Hepatocyte (in vitro differentiated cells): ENCODE measurements around the gene MAPK13. TPM values are rescaled to one million over a fixed set of nuclear protein-coding genes. Genes with fewer than 3 reads are reported as not detected.

Experiments
- DNase-seq: peaks from one replicate; pipeline ENCODE4 v3.0.0-alpha.2; 2016; ENCODE audit warnings: low spot score
- H2AFZ ChIP-seq: fragments of 200-600 bp; sonication (generic); 2 replicates; pipeline ENCODE4 v1.6.0; 2016; ENCODE audit warnings: antibody characterized with exemption, mild to moderate bottlenecking
- H3K27ac ChIP-seq: fragments of 200-600 bp; sonication (generic); 2 replicates; pipeline ENCODE4 v1.5.1; 2016; ENCODE audit warnings: mild to moderate bottlenecking
- H3K27me3 ChIP-seq: fragments of 200-600 bp; sonication (generic); 2 replicates; pipeline ENCODE4 v1.6.1; 2016
- H3K36me3 ChIP-seq: fragments of 200-600 bp; sonication (generic); replicated peaks from 2 replicates; pipeline ENCODE4 v1.5.1; 2016; ENCODE audit warnings: low read depth; ENCODE audit not compliant: insufficient read depth
- H3K4me1 ChIP-seq: fragments of 200-600 bp; sonication (generic); 2 replicates; pipeline ENCODE4 v1.5.1; 2016; ENCODE audit warnings: mild to moderate bottlenecking, moderate library complexity; ENCODE audit not compliant: insufficient read depth
- H3K4me2 ChIP-seq: fragments of 200-600 bp; sonication (generic); 2 replicates; pipeline ENCODE4 v1.6.0; 2016
- H3K4me3 ChIP-seq: fragments of 200-600 bp; sonication (generic); 2 replicates; pipeline ENCODE4 v1.5.1; 2016; ENCODE audit warnings: mild to moderate bottlenecking
- H3K79me2 ChIP-seq: fragments of 200-600 bp; sonication (generic); 2 replicates; pipeline ENCODE4 v1.6.0; 2017; ENCODE audit warnings: mild to moderate bottlenecking
- H3K9me2 ChIP-seq: fragments of 200-600 bp; sonication (generic); replicated peaks from 2 replicates; pipeline ENCODE4 v1.6.0; 2017; ENCODE audit warnings: mild to moderate bottlenecking; ENCODE audit not compliant: insufficient read depth
- H3K9me3 ChIP-seq: fragments of 200-600 bp; sonication (generic); 2 replicates; pipeline ENCODE4 v1.5.1; 2016; ENCODE audit warnings: low read depth, mild to moderate bottlenecking
- H4K20me1 ChIP-seq: fragments of 200-600 bp; sonication (generic); 2 replicates; pipeline ENCODE4 v1.6.0; 2016; ENCODE audit warnings: mild to moderate bottlenecking; ENCODE audit not compliant: insufficient read depth, poor library complexity, severe bottlenecking
- CTCF ChIP-seq: fragments of 200-600 bp; sonication (generic); IDR thresholded peaks from 2 replicates; pipeline ENCODE4 v1.5.1; 2016; ENCODE audit warnings: antibody characterized with exemption, mild to moderate bottlenecking; ENCODE audit not compliant: poor library complexity
- EZH2 ChIP-seq: fragments of 200-600 bp; sonication (generic); IDR thresholded peaks from 2 replicates; pipeline ENCODE4 v1.6.1; 2016; ENCODE audit warnings: antibody characterized with exemption, mild to moderate bottlenecking, borderline replicate concordance
- EZH2phosphoT487 ChIP-seq: fragments of 200-600 bp; sonication (generic); IDR thresholded peaks from one replicate; pipeline ENCODE4 v1.6.1; 2018; ENCODE audit warnings: antibody characterized with exemption, mild to moderate bottlenecking, low read depth, moderate library complexity; ENCODE audit not compliant: unreplicated experiment, severe bottlenecking
- WGBS: methylation state at CpG from one replicate; pipeline ENCODE4 v1.1.6; 2016; ENCODE audit warnings: low lambda C conversion rate; ENCODE audit errors: missing lambda C conversion rate; 5-methylcytosine and 5-hydroxymethylcytosine counted together
- polyA plus RNA-seq: library from polyadenylated mRNA; unstranded; fragments of >200 nt; fragmentation: Nextera tagmentation; extraction: Ambion mirVana; gene quantifications from 2 replicates; pipeline ENCODE4 v1.2.1, GENCODE V29; 2016
- total RNA-seq: library from RNA; depleted of rRNA; stranded (reverse); fragments of >200 nt; gene quantifications from 2 replicates; pipeline ENCODE4 v1.2.3, GENCODE V29; 2014

The MAPK13 gene
- total and polyA plus RNA-seq, 2 experiments from 2014 or later = 43.6 to 50.2 TPM

- no peak overlapping the region for H3K4me2 ChIP-seq
- no peaks in the 10 kb centered on the region for H3K9me2 ChIP-seq
- H3K4me3 ChIP-seq = no peak overlapping the region
- no peaks in the 10 kb centered on the region for H3K27me3 ChIP-seq
- TF ChIP-seq CTCF (no peak), EZH2 (no peak), EZH2phosphoT487 (no peak)
- WGBS = 39% methylated on average over 2 of the region's 2 CpGs
- no peaks in the 10 kb centered on the region for H3K9me3 ChIP-seq
- DNase-seq = peak; percentile 31
- peaks cover 8% of the 10 kb centered on the region for H3K4me1 ChIP-seq
- H2AFZ ChIP-seq = no peak overlapping the region
- peaks cover 5% of the 10 kb centered on the region for H3K79me2 ChIP-seq
- H3K36me3 ChIP-seq = no peaks in the 10 kb centered on the region
- no peaks in the 10 kb centered on the region for H4K20me1 ChIP-seq
- peak overlapping the region; percentile 42 for H3K27ac ChIP-seq
These were observed 25.5 kb upstream of the MAPK13 start for GRCh38 chr6:36104836-36105235.

- no peaks in the 10 kb centered on the region for H3K9me3 ChIP-seq
- WGBS = 86% methylated on average over 7 of the region's 7 CpGs
- TF ChIP-seq EZH2phosphoT487 (no peak), EZH2 (no peak), CTCF (no peak)
- no peak overlapping the region for H3K4me2 ChIP-seq
- H3K27me3 ChIP-seq = no peaks in the 10 kb centered on the region
- peaks cover 5% of the 10 kb centered on the region for H3K79me2 ChIP-seq
- H4K20me1 ChIP-seq = no peaks in the 10 kb centered on the region
- H3K4me3 ChIP-seq = no peak overlapping the region
- H3K9me2 ChIP-seq = no peaks in the 10 kb centered on the region
- no peak for DNase-seq
- peaks cover 8% of the 10 kb centered on the region for H3K4me1 ChIP-seq
- no peak overlapping the region for H3K27ac ChIP-seq
- H3K36me3 ChIP-seq = no peaks in the 10 kb centered on the region
- H2AFZ ChIP-seq = no peak overlapping the region
These were observed 21.2 kb upstream of the MAPK13 start for GRCh38 chr6:36109092-36109491.

DNA sequence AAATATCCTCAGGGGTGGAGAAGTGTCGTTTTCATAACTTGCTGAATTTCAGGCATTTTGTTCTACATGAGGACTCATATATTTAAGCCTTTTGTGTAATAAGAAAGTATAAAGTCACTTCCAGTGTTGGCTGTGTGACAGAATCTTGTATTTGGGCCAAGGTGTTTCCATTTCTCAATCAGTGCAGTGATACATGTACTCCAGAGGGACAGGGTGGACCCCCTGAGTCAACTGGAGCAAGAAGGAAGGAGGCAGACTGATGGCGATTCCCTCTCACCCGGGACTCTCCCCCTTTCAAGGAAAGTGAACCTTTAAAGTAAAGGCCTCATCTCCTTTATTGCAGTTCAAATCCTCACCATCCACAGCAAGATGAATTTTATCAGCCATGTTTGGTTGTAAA lies 20.3 kb upstream of the MAPK13 start:
- no peak for TF ChIP-seq EZH2

DNA sequence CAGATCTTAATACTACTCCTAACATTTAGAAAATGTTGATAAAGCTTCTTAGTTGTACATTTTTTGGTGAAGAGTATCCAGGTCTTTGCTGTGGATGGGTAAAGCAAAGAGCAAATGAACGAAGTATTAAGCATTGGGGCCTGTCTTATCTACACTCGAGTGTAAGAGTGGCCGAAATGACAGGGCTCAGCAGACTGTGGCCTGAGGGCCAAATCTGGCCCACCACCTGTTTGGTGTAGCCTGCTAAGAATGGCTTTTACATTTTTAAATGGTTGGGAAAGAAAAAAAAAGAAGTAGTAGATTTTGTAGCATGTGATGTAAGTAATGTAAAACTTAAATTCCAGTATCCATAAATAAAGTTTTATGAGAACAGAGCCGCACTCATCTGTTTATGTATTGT lies 19.4 kb upstream of the MAPK13 start:
- DNase-seq = no peak
- Histone ChIP-seq H3K27me3 (no peaks in the 10 kb centered on the region), H3K9me3 (no peaks in the 10 kb centered on the region), H3K9me2 (no peaks in the 10 kb centered on the region), H3K27ac (no peak overlapping the region), H2AFZ (no peak overlapping the region), H3K4me2 (no peak overlapping the region), H3K79me2 (peaks cover 3% of the 10 kb centered on the region), H3K4me1 (no peaks in the 10 kb centered on the region), H3K4me3 (no peak overlapping the region), H4K20me1 (no peaks in the 10 kb centered on the region), H3K36me3 (no peaks in the 10 kb centered on the region)
- WGBS = 57% methylated on average over 4 of the region's 4 CpGs
- TF ChIP-seq CTCF = no peak
- TF ChIP-seq EZH2phosphoT487 = no peak
- no peak for TF ChIP-seq EZH2

More for the DNA sequence above, 20.3 kb upstream of the MAPK13 start:
- Histone ChIP-seq H3K4me2 (no peak overlapping the region), H3K79me2 (peaks cover 3% of the 10 kb centered on the region), H2AFZ (no peak overlapping the region), H3K4me3 (no peak overlapping the region), H3K36me3 (no peaks in the 10 kb centered on the region), H3K9me3 (no peaks in the 10 kb centered on the region), H3K4me1 (peaks cover 2% of the 10 kb centered on the region), H4K20me1 (no peaks in the 10 kb centered on the region), H3K27me3 (no peaks in the 10 kb centered on the region), H3K27ac (no peak overlapping the region), H3K9me2 (no peaks in the 10 kb centered on the region)
- WGBS = 97% methylated on average over 3 of the region's 3 CpGs
- no peak for DNase-seq
